Activated T-cell treated with anti-CD3 and anti-CD28 coated beads, Interleukin-2, amount 50 U/mL, for 4 hours (primary cell): ENCODE results near the gene EVX2. TPM values are rescaled to one million over a fixed set of nuclear protein-coding genes. Genes with fewer than 3 reads are reported as not detected.

ENCODE experiments used
- ATAC-seq, 2 donors: fragments of 200-7000 bp; cut with Tn5 transposase; one replicate each; pipeline ENCODE4 v1.10.0; 2021
- DNase-seq: peaks from one replicate; pipeline ENCODE4 v3.0.0-alpha.2; 2020
- H3K27me3 Mint-ChIP-seq: one replicate; pipeline ENCODE4 v1.8.0; 2021; ENCODE audit warnings: low read depth, mixed read lengths
- H3K36me3 Mint-ChIP-seq: one replicate; pipeline ENCODE4 v1.8.0; 2022; ENCODE audit warnings: mixed read lengths; ENCODE audit not compliant: insufficient read depth
- H3K4me1 Mint-ChIP-seq: one replicate; pipeline ENCODE4 v1.8.0; 2021; ENCODE audit warnings: low read depth, mixed read lengths
- H3K4me3 Mint-ChIP-seq: one replicate; pipeline ENCODE4 v1.8.0; 2021; ENCODE audit warnings: mild to moderate bottlenecking, moderate library complexity, mixed read lengths
- H3K9me3 Mint-ChIP-seq: one replicate; pipeline ENCODE4 v1.8.0; 2021; ENCODE audit warnings: mixed read lengths
- total RNA-seq, 3 donors: library from RNA; stranded (reverse); gene quantifications; one replicate each; pipeline ENCODE4 v1.2.1, GENCODE V29; 2021

EVX2 gene
- total RNA-seq, 3 donors from 2014 or later, result not detected

GRCh38 chr2:176088048-176088936 lies 4.5 kb upstream of the EVX2 start:
- H3K27me3 Mint-ChIP-seq, result peaks cover 90% of the 10 kb centered on the region
- ATAC-seq, result peak in 1 of 2 donors; percentile 46
- peaks cover 9% of the 10 kb centered on the region for H3K9me3 Mint-ChIP-seq
- DNase-seq, result no peak
- peaks cover 7% of the 10 kb centered on the region for H3K4me1 Mint-ChIP-seq
- H3K36me3 Mint-ChIP-seq, result no peaks in the 10 kb centered on the region
- H3K4me3 Mint-ChIP-seq, result peak overlapping the region; percentile 45

DNA sequence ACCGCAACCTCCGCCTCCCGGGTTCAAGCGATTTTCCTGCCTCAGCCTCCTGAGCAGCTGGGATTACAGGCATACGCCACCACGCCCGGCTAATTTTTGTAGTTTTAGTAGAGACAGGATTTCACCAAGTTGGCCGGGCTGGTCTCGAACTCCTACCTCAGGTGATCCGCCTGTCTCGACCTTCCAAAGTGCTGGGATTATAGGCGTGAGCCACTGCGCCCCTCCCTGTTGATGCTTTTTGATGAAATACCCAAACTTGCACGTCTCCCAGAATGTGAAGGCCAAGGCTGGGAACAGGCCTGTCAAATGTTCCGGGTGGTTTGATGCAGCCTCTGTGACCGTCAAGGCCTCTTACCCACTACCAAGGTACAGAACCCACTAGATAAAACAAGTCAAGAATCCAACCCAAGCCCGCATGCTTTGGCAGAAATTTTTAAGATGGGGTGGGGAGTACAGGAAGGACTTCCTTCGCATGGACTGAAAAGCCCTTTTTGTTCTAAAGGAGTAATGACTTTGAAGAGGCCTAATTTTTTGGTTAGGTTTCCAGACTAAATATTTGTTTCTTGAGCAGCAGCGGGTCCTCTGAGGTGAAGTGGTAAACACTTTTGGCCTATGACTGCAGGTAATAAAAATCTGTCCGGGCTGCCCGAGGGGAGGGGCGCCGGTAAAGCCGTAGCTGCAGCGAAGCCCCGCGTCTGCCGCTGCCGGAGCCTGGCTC lies 3.7 kb upstream of the EVX2 start:
- Mint-ChIP-seq H3K4me3 (no peak overlapping the region), H3K36me3 (no peaks in the 10 kb centered on the region), H3K4me1 (peaks cover 7% of the 10 kb centered on the region), H3K9me3 (peaks cover 9% of the 10 kb centered on the region), H3K27me3 (peaks cover 95% of the 10 kb centered on the region)
- ATAC-seq (no peak), DNase-seq (no peak)

DNA sequence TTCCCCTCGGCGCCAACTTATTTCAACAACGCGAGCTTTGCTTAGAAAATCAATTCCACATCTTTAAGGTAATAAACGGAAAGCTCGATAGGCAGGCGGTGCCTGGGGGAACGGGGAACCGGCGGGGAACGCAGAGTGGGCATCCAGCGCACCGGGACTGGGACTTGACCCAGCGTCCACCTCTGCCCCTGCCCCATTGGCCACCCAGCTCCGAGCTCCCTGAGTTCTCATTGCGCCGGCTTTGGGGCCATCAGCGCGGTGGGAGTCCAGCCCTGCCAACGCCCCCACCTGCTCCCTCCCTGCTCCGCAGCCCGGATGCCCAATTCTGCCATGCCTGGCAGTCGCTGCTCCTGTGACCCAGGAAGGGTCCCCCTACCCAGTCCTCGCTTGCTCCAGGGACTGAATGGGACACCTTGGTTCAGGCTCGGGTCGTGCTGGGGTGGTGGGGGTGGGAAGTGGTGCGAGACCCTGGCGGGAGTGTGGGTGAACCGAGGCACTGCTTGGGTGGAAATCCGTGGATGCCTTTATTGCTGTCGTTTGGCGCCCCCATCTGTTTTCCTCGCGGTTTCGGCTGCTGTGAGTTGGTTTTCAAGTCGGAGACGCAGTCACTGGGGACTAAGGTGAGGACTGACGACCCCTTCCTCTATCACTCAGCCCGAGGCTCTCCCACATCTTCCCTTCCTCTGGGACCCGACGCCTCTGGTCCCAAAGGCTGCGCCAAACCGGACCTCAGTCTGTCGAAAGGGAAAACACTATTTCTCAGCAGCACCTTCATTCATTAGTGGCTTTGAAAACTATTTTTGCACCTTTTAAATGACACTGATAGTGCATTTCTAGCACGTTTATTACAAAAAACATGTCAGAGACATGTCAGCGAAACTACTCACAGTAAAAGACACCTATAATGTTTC lies 2.4 kb upstream of the EVX2 start:
- H3K36me3 Mint-ChIP-seq, result no peaks in the 10 kb centered on the region
- H3K27me3 Mint-ChIP-seq, result peaks cover 97% of the 10 kb centered on the region
- H3K4me1 Mint-ChIP-seq, result peaks cover 4% of the 10 kb centered on the region
- no peak for DNase-seq
- H3K4me3 Mint-ChIP-seq, result peak overlapping the region; percentile 33
- ATAC-seq, result no peak
- H3K9me3 Mint-ChIP-seq, result peaks cover 8% of the 10 kb centered on the region

- no peak for DNase-seq
- peak overlapping the region; percentile 16 for H3K4me3 Mint-ChIP-seq
- H3K9me3 Mint-ChIP-seq, result peaks cover 5% of the 10 kb centered on the region
- ATAC-seq, result no peak
- H3K27me3 Mint-ChIP-seq, result peaks cover 94% of the 10 kb centered on the region
- no peaks in the 10 kb centered on the region for H3K36me3 Mint-ChIP-seq
- H3K4me1 Mint-ChIP-seq, result peaks cover 4% of the 10 kb centered on the region
Measured at GRCh38 chr2:176085120-176085788, 1.5 kb upstream of the EVX2 start.

DNA sequence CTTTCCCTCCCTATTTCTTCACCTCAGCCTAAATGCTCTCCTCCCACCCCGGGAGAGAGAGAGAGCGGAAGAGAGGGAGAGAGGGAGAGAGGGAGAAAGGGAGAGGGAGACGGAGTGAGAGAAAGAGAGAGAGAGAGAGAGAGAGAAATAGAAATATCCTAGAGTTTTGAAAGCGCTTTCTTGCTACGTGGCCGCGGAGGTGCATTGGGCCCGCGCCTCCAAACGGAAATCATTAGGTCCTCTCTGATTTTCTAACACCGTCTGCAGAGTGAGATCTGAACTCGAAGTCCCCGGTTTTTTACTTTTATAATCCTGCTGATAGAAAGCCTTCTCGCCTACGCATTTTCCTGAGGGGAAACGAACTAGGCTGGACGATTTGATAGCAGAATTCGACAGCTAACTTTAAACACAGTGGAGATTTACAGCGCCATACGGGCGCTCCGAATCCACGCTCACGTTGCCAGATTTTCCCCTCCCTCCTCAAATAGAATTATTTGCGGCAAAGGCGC lies 903 bp upstream of the EVX2 start:
- Mint-ChIP-seq H3K4me1 (peaks cover 4% of the 10 kb centered on the region), H3K36me3 (no peaks in the 10 kb centered on the region), H3K27me3 (peaks cover 89% of the 10 kb centered on the region), H3K9me3 (peaks cover 5% of the 10 kb centered on the region), H3K4me3 (no peak overlapping the region)
- ATAC-seq (no peak), DNase-seq (no peak)

DNA sequence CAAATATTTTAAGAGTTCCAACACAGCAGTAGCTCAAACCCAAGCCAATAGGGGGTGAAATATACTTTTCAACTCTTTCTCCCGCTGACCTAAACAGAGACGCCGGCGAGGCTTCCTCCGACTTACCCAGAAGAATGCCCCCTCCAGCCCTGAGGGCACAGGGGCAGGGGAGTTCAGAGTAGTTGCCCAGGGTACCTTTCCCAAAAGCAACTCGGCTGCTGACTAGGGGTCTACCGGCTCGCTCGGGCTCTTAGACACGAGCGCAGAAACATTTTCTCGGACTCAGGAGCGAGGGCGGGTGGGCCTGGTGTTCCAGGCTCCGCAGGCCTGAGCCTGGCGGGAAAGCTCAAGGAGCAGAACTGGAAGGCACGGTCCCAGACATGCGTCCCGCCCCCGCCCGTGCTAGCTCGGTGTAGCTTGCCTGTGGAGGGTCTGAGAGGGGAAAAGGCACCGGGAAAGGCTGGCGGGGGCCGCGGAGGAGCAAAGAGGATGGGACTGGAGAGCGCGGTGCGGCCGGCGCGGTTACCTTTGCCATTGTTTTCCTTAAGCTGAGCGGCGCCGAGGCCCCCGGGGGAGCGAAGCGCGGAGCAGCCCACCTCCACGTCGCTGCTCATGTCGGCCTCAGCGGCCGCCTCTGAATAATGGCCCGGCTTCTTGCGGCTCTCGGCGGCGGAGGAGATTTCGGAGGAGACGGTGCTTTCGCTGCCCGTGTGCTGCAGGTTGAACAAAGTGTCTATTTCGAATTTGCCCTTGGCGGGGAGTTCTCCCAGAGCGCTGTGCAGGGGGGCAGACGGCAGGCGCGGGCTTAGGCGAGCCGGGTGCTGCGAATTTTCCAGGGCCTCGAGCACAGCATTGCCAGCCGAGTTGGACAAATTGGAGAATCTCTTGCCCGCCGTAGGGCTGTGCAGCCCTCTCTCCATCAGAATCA lies 674 bp downstream of the EVX2 start:
- no peak overlapping the region for H3K4me3 Mint-ChIP-seq
- no peaks in the 10 kb centered on the region for H3K36me3 Mint-ChIP-seq
- DNase-seq (no peak), ATAC-seq (no peak)
- peaks cover 7% of the 10 kb centered on the region for H3K4me1 Mint-ChIP-seq
- H3K27me3 Mint-ChIP-seq, result peaks cover 89% of the 10 kb centered on the region
- H3K9me3 Mint-ChIP-seq, result peaks cover 13% of the 10 kb centered on the region

GRCh38 chr2:176082525-176082823 lies 1.3 kb downstream of the EVX2 start:
- H3K4me1 Mint-ChIP-seq, result peaks cover 7% of the 10 kb centered on the region
- no peak for DNase-seq
- H3K36me3 Mint-ChIP-seq, result no peaks in the 10 kb centered on the region
- no peak for ATAC-seq
- H3K4me3 Mint-ChIP-seq, result no peak overlapping the region
- H3K27me3 Mint-ChIP-seq, result peaks cover 83% of the 10 kb centered on the region
- H3K9me3 Mint-ChIP-seq, result peaks cover 13% of the 10 kb centered on the region

- no peak for ATAC-seq
- H3K9me3 Mint-ChIP-seq, result peaks cover 13% of the 10 kb centered on the region
- no peak for DNase-seq
- no peaks in the 10 kb centered on the region for H3K36me3 Mint-ChIP-seq
- no peak overlapping the region for H3K4me3 Mint-ChIP-seq
- H3K27me3 Mint-ChIP-seq, result peaks cover 82% of the 10 kb centered on the region
- peaks cover 7% of the 10 kb centered on the region for H3K4me1 Mint-ChIP-seq
Measured at GRCh38 chr2:176081837-176082524, 1.8 kb downstream of the EVX2 start.

- DNase-seq (no peak), ATAC-seq (no peak)
- H3K27me3 Mint-ChIP-seq, result peaks cover 80% of the 10 kb centered on the region
- H3K36me3 Mint-ChIP-seq, result no peaks in the 10 kb centered on the region
- H3K4me1 Mint-ChIP-seq, result peaks cover 7% of the 10 kb centered on the region
- H3K9me3 Mint-ChIP-seq, result peaks cover 17% of the 10 kb centered on the region
- no peak overlapping the region for H3K4me3 Mint-ChIP-seq
Measured at GRCh38 chr2:176081376-176081836, 2.4 kb downstream of the EVX2 start.

DNA sequence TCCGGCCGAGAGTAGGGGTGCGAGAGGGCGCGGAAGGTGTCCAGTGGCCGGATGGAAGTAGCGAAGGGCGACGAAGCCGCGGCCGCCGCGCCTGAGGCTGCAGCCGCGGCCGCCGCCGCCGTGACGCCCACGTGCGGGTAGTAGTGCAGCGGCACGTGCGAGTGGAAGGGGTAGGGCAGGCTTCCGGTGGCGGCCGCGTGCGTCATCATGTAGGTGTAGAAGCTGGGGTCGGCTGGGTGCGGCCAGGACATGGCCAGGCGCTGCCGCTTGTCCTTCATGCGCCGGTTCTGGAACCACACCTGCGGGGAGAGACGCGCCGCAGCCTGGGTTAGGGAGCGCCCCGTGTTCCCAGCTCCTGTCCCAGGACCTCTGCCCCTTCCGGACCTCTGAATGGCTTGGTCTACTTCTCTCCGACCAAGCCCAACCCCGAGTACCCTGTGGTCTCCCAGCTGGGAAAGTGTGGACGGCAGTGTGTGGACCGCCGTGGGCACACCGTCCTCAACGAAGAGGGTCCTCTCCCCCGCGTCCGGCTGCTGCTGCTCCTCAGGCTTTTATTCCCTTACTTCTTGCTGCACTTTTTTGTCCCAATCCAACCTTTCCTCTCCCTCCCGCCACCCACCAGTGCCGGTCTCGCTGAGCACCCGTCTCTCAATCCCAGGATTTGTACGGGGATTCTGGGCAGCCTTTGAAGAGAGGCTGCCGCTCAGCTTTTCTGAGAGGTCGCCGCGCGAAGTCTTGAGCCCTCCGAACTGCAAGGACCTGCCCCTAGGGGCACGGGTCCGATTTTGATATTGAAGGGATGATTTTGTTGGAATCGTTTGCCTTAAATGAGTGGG lies 3.0 kb downstream of the EVX2 start:
- ATAC-seq, result peak in 1 of 2 donors; percentile 23
- H3K36me3 Mint-ChIP-seq, result no peaks in the 10 kb centered on the region
- peaks cover 81% of the 10 kb centered on the region for H3K27me3 Mint-ChIP-seq
- H3K9me3 Mint-ChIP-seq, result peaks cover 22% of the 10 kb centered on the region
- H3K4me3 Mint-ChIP-seq, result no peak overlapping the region
- no peak for DNase-seq
- peaks cover 7% of the 10 kb centered on the region for H3K4me1 Mint-ChIP-seq

GRCh38 chr2:176079831-176080539 lies 3.8 kb downstream of the EVX2 start:
- DNase-seq (no peak), ATAC-seq (peak in 1 of 2 donors; percentile 18)
- Mint-ChIP-seq H3K27me3 (peaks cover 81% of the 10 kb centered on the region), H3K36me3 (no peaks in the 10 kb centered on the region), H3K9me3 (peaks cover 26% of the 10 kb centered on the region), H3K4me3 (no peak overlapping the region), H3K4me1 (peaks cover 7% of the 10 kb centered on the region)
